Osteocyte (in vitro differentiated cells): ENCODE measurements around the gene RHCE. TPM values are rescaled to one million over a fixed set of nuclear protein-coding genes. Genes with fewer than 3 reads are reported as not detected.
A peak's percentile ranks its signal among the peaks of the same experiment; 100 is the strongest.
"Not testable (repeated sequence)": the region's sequence is repeated elsewhere in the genome, so short reads cannot be mapped to it uniquely, and the experiment has no call there.

Source experiments
- DNase-seq: peaks from one replicate; pipeline ENCODE4 v3.0.0; 2021; ENCODE audit warnings: mixed read lengths; ENCODE audit not compliant: unreplicated experiment; ENCODE audit errors: extremely low spot score
- H3K27ac Mint-ChIP-seq: one replicate; pipeline ENCODE4 v1.8.0; 2021; ENCODE audit warnings: mild to moderate bottlenecking, mixed read lengths; ENCODE audit not compliant: unreplicated experiment
- H3K27me3 Mint-ChIP-seq: one replicate; pipeline ENCODE4 v1.8.0; 2021; ENCODE audit warnings: mixed read lengths; ENCODE audit not compliant: unreplicated experiment
- H3K36me3 Mint-ChIP-seq: one replicate; pipeline ENCODE4 v1.8.0; 2021; ENCODE audit warnings: mixed read lengths; ENCODE audit not compliant: unreplicated experiment
- H3K4me1 Mint-ChIP-seq: one replicate; pipeline ENCODE4 v1.8.0; 2021; ENCODE audit warnings: mixed read lengths; ENCODE audit not compliant: unreplicated experiment
- H3K4me3 Mint-ChIP-seq: one replicate; pipeline ENCODE4 v1.8.0; 2021; ENCODE audit warnings: mild to moderate bottlenecking, moderate library complexity, mixed read lengths; ENCODE audit not compliant: unreplicated experiment
- H3K9me3 Mint-ChIP-seq: one replicate; pipeline ENCODE4 v1.8.0; 2021; ENCODE audit warnings: mixed read lengths; ENCODE audit not compliant: unreplicated experiment
- total RNA-seq: library from RNA; stranded (reverse); gene quantifications from 2 replicates; pipeline ENCODE4 v1.2.1, GENCODE V29; 2021
- TF ChIP-seq, protein P1 (sequence below): fragments of 200-600 bp; sonication (generic); IDR thresholded peaks from 2 replicates; pipeline ENCODE4 v1.5.0; 2021; ENCODE audit warnings: antibody characterized with exemption, mild to moderate bottlenecking, moderate library complexity

The RHCE gene
- total RNA-seq, 1 donor from 2014 or later: 0.40 TPM

DNA sequence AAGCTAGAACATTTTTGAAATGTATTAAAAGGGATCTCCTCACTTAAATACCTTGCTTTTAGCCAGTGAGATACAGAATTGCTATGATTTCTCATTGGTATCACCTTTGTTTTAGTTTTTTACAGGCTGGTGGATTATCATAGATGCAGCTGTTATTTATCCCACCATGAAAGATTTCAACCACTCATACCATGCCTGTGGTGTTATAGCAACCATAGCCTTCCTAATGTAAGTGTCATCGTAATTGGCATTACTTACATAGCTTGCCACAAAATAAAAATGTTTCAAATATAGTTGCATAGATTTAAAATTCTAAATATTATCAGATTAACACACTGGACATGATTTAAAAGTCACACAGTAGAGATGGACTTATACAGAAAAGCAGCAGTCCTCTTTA, 77.8 kb downstream of the RHCE start:
- TF ChIP-seq, protein P1, sequence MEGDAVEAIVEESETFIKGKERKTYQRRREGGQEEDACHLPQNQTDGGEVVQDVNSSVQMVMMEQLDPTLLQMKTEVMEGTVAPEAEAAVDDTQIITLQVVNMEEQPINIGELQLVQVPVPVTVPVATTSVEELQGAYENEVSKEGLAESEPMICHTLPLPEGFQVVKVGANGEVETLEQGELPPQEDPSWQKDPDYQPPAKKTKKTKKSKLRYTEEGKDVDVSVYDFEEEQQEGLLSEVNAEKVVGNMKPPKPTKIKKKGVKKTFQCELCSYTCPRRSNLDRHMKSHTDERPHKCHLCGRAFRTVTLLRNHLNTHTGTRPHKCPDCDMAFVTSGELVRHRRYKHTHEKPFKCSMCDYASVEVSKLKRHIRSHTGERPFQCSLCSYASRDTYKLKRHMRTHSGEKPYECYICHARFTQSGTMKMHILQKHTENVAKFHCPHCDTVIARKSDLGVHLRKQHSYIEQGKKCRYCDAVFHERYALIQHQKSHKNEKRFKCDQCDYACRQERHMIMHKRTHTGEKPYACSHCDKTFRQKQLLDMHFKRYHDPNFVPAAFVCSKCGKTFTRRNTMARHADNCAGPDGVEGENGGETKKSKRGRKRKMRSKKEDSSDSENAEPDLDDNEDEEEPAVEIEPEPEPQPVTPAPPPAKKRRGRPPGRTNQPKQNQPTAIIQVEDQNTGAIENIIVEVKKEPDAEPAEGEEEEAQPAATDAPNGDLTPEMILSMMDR: no peak
- no peaks in the 10 kb centered on the region for H3K27me3 Mint-ChIP-seq
- DNase-seq: no peak
- no peaks in the 10 kb centered on the region for H3K9me3 Mint-ChIP-seq
- peaks cover 25% of the 10 kb centered on the region for H3K36me3 Mint-ChIP-seq
- peak overlapping the region; percentile 76 for H3K27ac Mint-ChIP-seq
- peaks cover 53% of the 10 kb centered on the region for H3K4me1 Mint-ChIP-seq
- H3K4me3 Mint-ChIP-seq: no peak overlapping the region

DNA sequence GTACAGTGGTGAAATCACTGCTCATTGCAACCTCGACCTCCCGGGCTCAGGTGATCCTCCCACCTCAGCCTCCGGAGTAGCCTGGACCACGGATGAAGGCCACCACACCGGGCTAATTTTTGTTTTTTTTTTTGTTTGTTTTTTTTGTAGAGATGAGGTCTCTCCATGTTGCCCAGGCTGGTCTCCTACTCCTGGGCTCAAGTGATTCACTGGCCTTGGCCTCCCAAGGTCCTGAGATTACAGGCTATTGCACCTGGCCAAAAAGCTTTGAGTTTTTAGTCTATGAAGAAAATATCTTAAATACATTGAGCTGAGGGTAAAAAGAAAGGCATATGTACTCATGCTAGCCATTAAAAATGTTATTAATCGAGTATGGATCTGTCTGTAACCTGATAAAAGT, 78.9 kb downstream of the RHCE start:
- DNase-seq: no peak
- no peak overlapping the region for H3K4me3 Mint-ChIP-seq
- H3K4me1 Mint-ChIP-seq: peaks cover 53% of the 10 kb centered on the region
- TF ChIP-seq, protein P1: no peak
- no peak overlapping the region for H3K27ac Mint-ChIP-seq
- no peaks in the 10 kb centered on the region for H3K27me3 Mint-ChIP-seq
- no peaks in the 10 kb centered on the region for H3K9me3 Mint-ChIP-seq
- peaks cover 20% of the 10 kb centered on the region for H3K36me3 Mint-ChIP-seq

DNA sequence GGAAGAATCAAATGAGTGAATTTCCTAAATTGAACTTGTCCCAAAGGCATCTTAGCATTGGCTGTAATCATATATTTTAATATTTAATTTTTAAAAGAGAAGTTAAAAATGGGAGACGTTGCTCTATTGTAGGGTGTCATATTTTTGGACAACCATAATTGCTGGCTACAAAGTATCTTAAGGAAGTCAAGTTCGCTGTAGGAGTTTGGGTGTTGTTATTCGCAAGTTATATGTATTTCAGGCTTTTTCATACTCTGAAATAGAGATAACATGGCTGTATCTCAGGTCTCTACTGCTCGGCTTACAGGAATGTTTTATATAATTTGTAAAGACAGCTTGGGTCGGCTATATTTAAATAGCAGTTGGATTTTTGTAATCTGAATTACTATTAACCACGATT, 81.6 kb downstream of the RHCE start:
- Mint-ChIP-seq H3K9me3 (no peaks in the 10 kb centered on the region), H3K4me3 (peak overlapping the region; percentile 89), H3K36me3 (peaks cover 8% of the 10 kb centered on the region), H3K4me1 (peaks cover 41% of the 10 kb centered on the region), H3K27ac (peak overlapping the region; percentile 94), H3K27me3 (no peaks in the 10 kb centered on the region)
- no peak for DNase-seq
- TF ChIP-seq, protein P1: no peak

DNA sequence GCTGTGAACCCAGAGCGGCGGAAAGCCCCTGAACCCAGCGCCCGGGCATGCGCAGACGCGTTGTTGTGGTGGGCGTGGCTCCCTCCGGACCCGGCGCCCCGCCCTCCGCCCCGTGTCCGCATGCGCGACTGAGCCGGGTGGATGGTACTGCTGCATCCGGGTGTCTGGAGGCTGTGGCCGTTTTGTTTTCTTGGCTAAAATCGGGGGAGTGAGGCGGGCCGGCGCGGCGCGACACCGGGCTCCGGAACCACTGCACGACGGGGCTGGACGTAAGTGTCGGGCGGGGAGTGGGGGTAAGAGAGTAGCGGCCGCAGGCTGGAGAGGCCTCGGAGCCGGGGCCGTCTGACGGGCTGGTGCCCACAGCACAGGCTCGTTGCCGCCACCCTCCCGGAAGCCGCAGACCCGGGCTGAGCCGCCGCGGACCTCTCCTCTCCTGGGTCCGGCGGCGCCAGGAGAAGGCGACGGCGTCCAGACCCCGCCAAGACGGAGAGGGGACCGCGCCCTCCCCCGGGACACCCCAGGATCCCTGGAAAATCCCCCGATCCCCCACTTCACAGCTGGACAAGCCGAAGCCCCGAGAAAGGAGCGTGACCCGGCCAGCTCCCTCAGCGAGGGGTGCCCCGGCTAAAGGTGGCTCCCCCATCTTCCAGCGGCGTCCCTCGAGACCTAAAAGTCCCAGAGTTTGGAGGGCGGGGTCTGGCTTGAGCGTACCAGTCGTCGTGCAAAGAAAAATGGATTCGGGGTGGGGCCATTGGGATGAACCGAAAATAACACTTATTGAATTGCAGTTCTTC, 82.2 kb downstream of the RHCE start, which contains the start of gene TMEM50A:
TSS of gene TMEM50A (plus strand) at position 147 of the 794 bp plus-strand sequence. CDS start 2,153 bp downstream, outside the sequence.
- peaks cover 35% of the 10 kb centered on the region for H3K4me1 Mint-ChIP-seq
- no peaks in the 10 kb centered on the region for H3K27me3 Mint-ChIP-seq
- peak; percentile 98 for DNase-seq
- peak within 1 kb of the TSS; percentile 89 for H3K4me3 Mint-ChIP-seq
- peaks cover 7% of the 10 kb centered on the region for H3K36me3 Mint-ChIP-seq
- H3K9me3 Mint-ChIP-seq: no peaks in the 10 kb centered on the region
- H3K27ac Mint-ChIP-seq: peak within 1 kb of the TSS; percentile 94
- TF ChIP-seq, protein P1: no peak

DNA sequence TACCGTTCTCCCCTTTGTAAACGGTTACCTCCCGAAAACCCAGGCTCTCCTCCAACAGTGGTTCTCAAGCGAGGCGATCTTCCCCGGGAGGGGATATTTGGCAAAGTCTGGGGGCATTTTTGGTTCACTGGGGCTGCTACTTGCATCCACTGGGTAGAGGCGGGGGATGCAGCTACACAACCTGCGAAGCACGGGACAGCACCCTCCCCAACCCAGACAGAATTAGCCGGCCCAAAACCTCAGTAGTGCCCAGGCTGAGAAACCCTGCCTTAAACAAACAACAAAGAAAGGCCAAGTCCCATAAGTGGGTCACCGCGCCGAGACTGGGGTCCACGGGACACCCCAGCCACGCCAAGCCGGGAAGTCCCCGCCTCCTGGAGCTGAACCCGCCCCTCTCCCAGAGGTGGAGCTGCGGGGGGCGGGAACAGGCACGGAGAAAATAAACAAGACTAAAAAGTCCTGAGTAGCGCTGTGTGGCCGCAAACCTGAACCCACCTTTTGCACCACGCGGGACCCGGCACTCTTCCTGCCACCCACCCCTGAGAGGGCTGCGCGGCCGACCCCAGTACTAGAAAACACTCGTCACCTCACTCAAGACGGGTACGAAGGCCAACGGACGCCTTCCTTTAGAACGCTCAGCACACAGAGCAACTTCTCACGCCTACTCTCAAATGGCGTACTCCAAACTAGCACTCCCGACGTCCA, 83.0 kb downstream of the RHCE start:
- not testable (repeated sequence) for H3K36me3 Mint-ChIP-seq, DNase-seq, H3K9me3 Mint-ChIP-seq, H3K27me3 Mint-ChIP-seq
- Mint-ChIP-seq H3K4me1 (peaks cover 32% of the 10 kb centered on the region), H3K27ac (peak overlapping the region; percentile 94), H3K4me3 (peak overlapping the region; percentile 89)

DNA sequence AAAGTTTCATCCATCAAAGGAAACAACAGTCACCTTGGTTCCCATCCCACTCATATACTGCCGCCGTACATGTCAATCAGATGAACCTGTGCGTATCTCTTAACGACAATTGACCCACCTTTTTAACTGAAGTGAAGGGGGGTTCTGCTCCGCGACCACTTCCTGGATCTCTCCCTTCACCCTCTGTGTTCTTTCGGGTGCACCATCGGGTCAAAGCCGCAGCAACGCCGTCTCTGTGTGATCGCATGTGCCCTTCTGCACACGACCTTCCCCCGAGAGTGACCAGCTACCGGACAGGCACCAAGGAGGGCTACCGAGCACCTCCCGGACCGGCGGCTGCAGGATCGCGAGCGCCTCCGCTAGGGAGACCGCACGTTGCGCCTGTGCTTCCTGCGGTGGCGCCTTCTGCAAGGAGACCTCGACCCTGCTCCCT, 83.7 kb downstream of the RHCE start:
- not testable (repeated sequence) for DNase-seq, H3K27me3 Mint-ChIP-seq, H3K27ac Mint-ChIP-seq, H3K9me3 Mint-ChIP-seq, H3K36me3 Mint-ChIP-seq
- peak overlapping the region; percentile 88 for H3K4me3 Mint-ChIP-seq
- H3K4me1 Mint-ChIP-seq: peaks cover 28% of the 10 kb centered on the region

DNA sequence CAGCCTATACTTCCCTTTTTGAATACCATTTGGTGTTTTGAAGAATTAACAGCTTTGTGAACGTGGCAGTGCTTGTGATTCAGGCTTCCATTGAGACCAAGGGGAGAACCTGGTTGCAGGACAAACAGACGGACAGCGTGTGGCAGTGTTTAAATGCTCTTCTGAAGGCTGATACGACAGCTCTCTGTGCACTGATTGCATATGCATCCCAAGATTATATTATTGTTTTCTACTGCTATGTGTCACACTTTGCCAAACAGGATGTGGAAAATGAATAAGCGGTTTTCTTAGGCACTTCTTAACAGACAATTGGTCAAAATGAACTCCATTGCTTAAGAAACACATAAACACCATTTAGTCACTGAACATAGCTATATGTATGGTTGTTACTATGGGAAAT, 90.7 kb downstream of the RHCE start:
- H3K4me3 Mint-ChIP-seq, H3K36me3 Mint-ChIP-seq, DNase-seq: not testable (repeated sequence)

DNA sequence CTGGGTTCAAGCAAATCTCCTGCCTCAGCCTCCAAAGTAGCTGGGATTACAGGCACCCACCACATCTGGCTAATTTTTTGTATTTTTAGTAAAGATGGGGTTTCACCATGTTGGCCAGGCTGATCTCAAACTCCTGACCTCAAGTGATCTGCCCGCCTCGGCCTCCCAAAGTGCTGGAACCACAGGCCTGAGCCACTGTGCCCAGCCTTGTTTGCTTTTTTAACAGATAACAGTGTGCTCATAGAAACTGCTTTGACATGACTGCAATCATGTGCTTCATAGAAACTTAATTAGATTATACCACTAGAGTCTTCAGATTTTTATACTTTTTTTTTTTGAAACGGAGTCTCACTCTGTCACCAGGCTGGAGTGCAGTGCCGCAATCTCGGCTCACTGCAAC, 91.3 kb downstream of the RHCE start:
- H3K27me3 Mint-ChIP-seq, DNase-seq, H3K4me3 Mint-ChIP-seq: not testable (repeated sequence)

More for the DNA sequence above, 90.7 kb downstream of the RHCE start:
- H3K27ac Mint-ChIP-seq, H3K27me3 Mint-ChIP-seq, H3K4me1 Mint-ChIP-seq, H3K9me3 Mint-ChIP-seq: not testable (repeated sequence)

More for the DNA sequence above, 91.3 kb downstream of the RHCE start:
- not testable (repeated sequence) for H3K4me1 Mint-ChIP-seq, H3K27ac Mint-ChIP-seq, H3K36me3 Mint-ChIP-seq, H3K9me3 Mint-ChIP-seq
